Measurements from ENCODE around the gene PATE2.

PATE2 gene

GRCh38 chr11:125770583-125770982 is 8.0 kb downstream of the PATE2 start:
- Histone ChIP-seq H3K27ac (no peak overlapping the region), H3K27me3 (no peaks in the 10 kb centered on the region), H3K4me1 (no peaks in the 10 kb centered on the region), H3K9me3 (no peaks in the 10 kb centered on the region), H3K36me3 (no peaks in the 10 kb centered on the region), H3K4me3 (no peak overlapping the region)
- TF ChIP-seq CTCF (IDR thresholded peaks at IDR 0.05) = no peak
- DNase-seq = no peak
- intact Hi-C loops (cut with DNase I; ENCODE audit: low total_unique reads) = no loop called here

GRCh38 chr11:125768336-125769046 is 10.1 kb downstream of the PATE2 start:
- H3K27ac ChIP-seq = no peak overlapping the region
- no peak for TF ChIP-seq CTCF (IDR thresholded peaks at IDR 0.05)
- H3K4me3 ChIP-seq = no peak overlapping the region
- intact Hi-C loops (cut with DNase I; ENCODE audit: low total_unique reads) = no loop called here
- no peaks in the 10 kb centered on the region for H3K36me3 ChIP-seq
- H3K9me3 ChIP-seq = no peaks in the 10 kb centered on the region
- no peaks in the 10 kb centered on the region for H3K4me1 ChIP-seq
- no peaks in the 10 kb centered on the region for H3K27me3 ChIP-seq
- no peak for DNase-seq

GRCh38 chr11:125766251-125766650 is 12.4 kb downstream of the PATE2 start:
- TF ChIP-seq CTCF (IDR thresholded peaks at IDR 0.05) = no peak
- no peak for DNase-seq
- no peaks in the 10 kb centered on the region for H3K36me3 ChIP-seq
- intact Hi-C loops (cut with DNase I; ENCODE audit: low total_unique reads) = no loop called here
- no peaks in the 10 kb centered on the region for H3K27me3 ChIP-seq
- H3K9me3 ChIP-seq = no peaks in the 10 kb centered on the region
- H3K27ac ChIP-seq = no peak overlapping the region
- H3K4me1 ChIP-seq = no peaks in the 10 kb centered on the region
- no peak overlapping the region for H3K4me3 ChIP-seq

- Histone ChIP-seq H3K27me3 (no peaks in the 10 kb centered on the region), H3K4me1 (no peaks in the 10 kb centered on the region), H3K27ac (no peak overlapping the region), H3K9me3 (no peaks in the 10 kb centered on the region), H3K36me3 (no peaks in the 10 kb centered on the region), H3K4me3 (no peak overlapping the region)
- no peak for TF ChIP-seq CTCF (IDR thresholded peaks at IDR 0.05)
- DNase-seq = no peak
- intact Hi-C loops (cut with DNase I; ENCODE audit: low total_unique reads) = no loop called here
Observed at GRCh38 chr11:125763483-125763882, 15.1 kb downstream of the PATE2 start.

- TF ChIP-seq CTCF (IDR thresholded peaks at IDR 0.05) = no peak
- intact Hi-C loops (cut with DNase I; ENCODE audit: low total_unique reads) = no loop called here
- Histone ChIP-seq H3K36me3 (no peaks in the 10 kb centered on the region), H3K27ac (no peak overlapping the region), H3K9me3 (peaks cover 0 to 8% (median 0%) of the 10 kb centered on the region in 3 donors), H3K4me1 (no peaks in the 10 kb centered on the region), H3K4me3 (no peak overlapping the region), H3K27me3 (no peaks in the 10 kb centered on the region)
- no peak for DNase-seq
Observed at GRCh38 chr11:125762445-125762844, 16.2 kb downstream of the PATE2 start.

GRCh38 chr11:125756050-125756449 is 22.6 kb downstream of the PATE2 start:
- Histone ChIP-seq H3K27me3 (no peaks in the 10 kb centered on the region), H3K4me1 (no peaks in the 10 kb centered on the region), H3K9me3 (peaks cover 0 to 10% (median 0%) of the 10 kb centered on the region in 3 donors), H3K4me3 (no peak overlapping the region), H3K36me3 (no peaks in the 10 kb centered on the region), H3K27ac (no peak overlapping the region)
- intact Hi-C loops (cut with DNase I; ENCODE audit: low total_unique reads) = no loop called here
- TF ChIP-seq CTCF (IDR thresholded peaks at IDR 0.05) = no peak
- DNase-seq = no peak

Measured in tibial artery (tissue), 4 donors.